IMR-90 (cell line): ENCODE results near the gene TENT5A. TPM values are rescaled to one million over a fixed set of nuclear protein-coding genes. Genes with fewer than 3 reads are reported as not detected.
"Not testable (repeated sequence)": the region's sequence is repeated elsewhere in the genome, so short reads cannot be mapped to it uniquely, and the experiment has no call there.

Source experiments
- ATAC-seq: fragments of 200-7000 bp; cut with Tn5 transposase; 2 replicates; pipeline ENCODE4 v1.9.1; 2020; ENCODE audit warnings: low read depth, mild to moderate bottlenecking, moderate library complexity
- BruUV-seq: library from RNA; stranded (reverse); fragments of 400-500 nt; replicated peaks from 2 replicates; lab custom pipeline; 2021; lab: Mats Ljungman, UMichigan
- CTCF ChIA-PET: fragments of 300-600 bp; formaldehyde crosslinking; extraction: SDS; loops from one replicate; lab custom pipeline; 2021; ENCODE audit warnings: antibody characterized with exemption; lab: Yijun Ruan, JAX
- POLR2A ChIA-PET: fragments of 300-600 bp; sonication (Branson Sonifier 250); formaldehyde crosslinking; loops from one replicate; lab custom pipeline; 2022; ENCODE audit warnings: antibody characterized with exemption; ENCODE audit not compliant: unreplicated experiment; lab: Charles Lee
- DNase-seq: peaks from one replicate; pipeline ENCODE4 v3.0.0; 2013
- H2AFZ ChIP-seq: replicated peaks from 2 replicates; pipeline ENCODE3; 2013; ENCODE audit warnings: low read length, mild to moderate bottlenecking; ENCODE audit not compliant: poor library complexity
- H2AK5ac ChIP-seq: 2 replicates; pipeline ENCODE4 v1.6.1; 2013; ENCODE audit warnings: low read depth, low read length, inconsistent platforms
- H2AK9ac ChIP-seq: replicated peaks from 2 replicates; pipeline ENCODE3; 2013; ENCODE audit warnings: mild to moderate bottlenecking, low read depth, low read length, moderate library complexity; ENCODE audit not compliant: poor library complexity
- H2BK120ac ChIP-seq: 2 replicates; pipeline ENCODE4 v1.6.1; 2013; ENCODE audit warnings: low read depth, low read length, inconsistent platforms
- H2BK15ac ChIP-seq: 3 replicates; pipeline ENCODE4 v1.6.1; 2013; ENCODE audit warnings: low read depth, low read length, inconsistent platforms
- H2BK20ac ChIP-seq: 2 replicates; pipeline ENCODE4 v1.6.1; 2013; ENCODE audit warnings: low read depth, mild to moderate bottlenecking, inconsistent platforms, low read length, moderate library complexity
- H2BK5ac ChIP-seq: 2 replicates; pipeline ENCODE4 v1.6.1; 2013; ENCODE audit warnings: mild to moderate bottlenecking, low read depth, low read length, inconsistent platforms; ENCODE audit not compliant: poor library complexity, severe bottlenecking
- H3K14ac ChIP-seq: replicated peaks from 2 replicates; pipeline ENCODE4 v1.6.1; 2013; ENCODE audit warnings: low read depth, low read length, inconsistent platforms
- H3K18ac ChIP-seq: 2 replicates; pipeline ENCODE4 v1.6.1; 2013; ENCODE audit warnings: low read depth, low read length, control low read depth
- H3K23ac ChIP-seq: 2 replicates; pipeline ENCODE4 v1.6.1; 2013; ENCODE audit warnings: low read depth, low read length, inconsistent platforms
- H3K27ac ChIP-seq: 2 replicates; pipeline ENCODE4 v1.5.1; 2013; ENCODE audit warnings: mild to moderate bottlenecking, control low read depth, low read length; ENCODE audit not compliant: insufficient read depth
- H3K27me3 ChIP-seq: 2 replicates; pipeline ENCODE4 v1.6.1; 2013; ENCODE audit warnings: low read length; ENCODE audit not compliant: control insufficient read depth, insufficient read depth
- H3K36me3 ChIP-seq: 2 replicates; pipeline ENCODE4 v1.6.1; 2013; ENCODE audit warnings: low read length, mixed read lengths; ENCODE audit not compliant: control insufficient read depth, insufficient read depth
- H3K4ac ChIP-seq: 2 replicates; pipeline ENCODE4 v1.6.1; 2013; ENCODE audit warnings: low read depth, low read length, inconsistent platforms
- H3K4me1 ChIP-seq: 2 replicates; pipeline ENCODE4 v1.6.1; 2013; ENCODE audit warnings: low read length, mixed read lengths; ENCODE audit not compliant: control insufficient read depth, insufficient read depth
- H3K4me2 ChIP-seq: 2 replicates; pipeline ENCODE4 v1.6.1; 2013; ENCODE audit warnings: low read depth, mild to moderate bottlenecking, control low read depth, low read length, moderate library complexity
- H3K4me3 ChIP-seq: 2 replicates; pipeline ENCODE4 v1.5.1; 2013; ENCODE audit warnings: low read depth, mild to moderate bottlenecking, control low read depth, low read length, moderate library complexity; ENCODE audit not compliant: insufficient read depth
- H3K56ac ChIP-seq: 2 replicates; pipeline ENCODE4 v1.6.1; 2013; ENCODE audit warnings: low read length, inconsistent platforms; ENCODE audit not compliant: insufficient read depth; ENCODE audit errors: extremely low read depth
- H3K79me1 ChIP-seq, 2 experiments: 2 replicates each; pipeline ENCODE4 v1.6.1; 2013; ENCODE audit warnings: low read length in 2 of 2, inconsistent platforms in 1 of 2, low read depth in 1 of 2
- H3K9ac ChIP-seq: 2 replicates; pipeline ENCODE4 v1.6.1; 2013; ENCODE audit warnings: low read depth, low read length, control low read depth
- H3K9me1 ChIP-seq: 2 replicates; pipeline ENCODE4 v1.6.1; 2013; ENCODE audit warnings: low read length, inconsistent platforms; ENCODE audit not compliant: insufficient read depth
- H3K9me3 ChIP-seq: 2 replicates; pipeline ENCODE4 v1.6.1; 2013; ENCODE audit warnings: low read length; ENCODE audit not compliant: control insufficient read depth, insufficient read depth
- H4K20me1 ChIP-seq: 2 replicates; pipeline ENCODE4 v1.6.1; 2013; ENCODE audit warnings: low read length, inconsistent platforms; ENCODE audit not compliant: insufficient read depth
- H4K5ac ChIP-seq: 2 replicates; pipeline ENCODE4 v1.6.1; 2013; ENCODE audit warnings: mild to moderate bottlenecking, low read depth, low read length, control low read depth
- H4K8ac ChIP-seq, 2 experiments: 2 replicates each; pipeline ENCODE4 v1.6.1; 2013; ENCODE audit warnings: low read depth in 2 of 2, low read length in 2 of 2, control low read depth in 1 of 2, inconsistent platforms in 1 of 2
- H4K91ac ChIP-seq: 2 replicates; pipeline ENCODE4 v1.6.1; 2013; ENCODE audit warnings: low read depth, low read length, inconsistent platforms; ENCODE audit not compliant: insufficient read depth
- RCOR1 ChIP-seq: IDR thresholded peaks from 2 replicates; pipeline ENCODE4 v1.6.1; 2012; ENCODE audit warnings: mild to moderate bottlenecking, low read length, improper control_type of control experiment; ENCODE audit not compliant: insufficient replicate concordance
- WGBS, 2 experiments: methylation state at CpG; one replicate each; pipeline versions ENCODE4 v1.1.5 to v1.1.7; 2013; ENCODE audit warnings: missing lambda C conversion rate in 2 of 2; ENCODE audit not compliant: insufficient read length in 1 of 2; ENCODE audit errors: extremely low coverage in 2 of 2; 5-methylcytosine and 5-hydroxymethylcytosine counted together
- dilution Hi-C: fragments of 300-500 bp; cut with HindIII; formaldehyde crosslinking; loops from one replicate; pipeline ENCODE4 v1.14.3; 2018; ENCODE audit warnings: low sequenced_read_pairs; ENCODE audit not compliant: unreplicated experiment
- in situ Hi-C: fragments of 300-500 bp; cut with MboI; formaldehyde crosslinking; loops from 3 replicates; pipeline ENCODE4 v1.14.3; 2019; ENCODE audit warnings: low sequenced_read_pairs, inconsistent platforms, mixed read lengths
- intact Hi-C: fragments of 100-400 bp; cut with micrococcal nuclease; formaldehyde crosslinking; loops from 2 replicates; pipeline ENCODE4 v1.10.0; 2022
- polyA plus RNA-seq, 3 experiments: library from polyadenylated mRNA; depleted of rRNA; stranded (reverse); fragments of >200 nt; gene quantifications; 2 replicates each; pipeline ENCODE4 v1.2.3, GENCODE V29; 2012; ENCODE audit warnings: low replicate concordance in 1 of 3
- total RNA-seq: library from RNA; depleted of rRNA; stranded (reverse); fragments of >200 nt; gene quantifications from 2 replicates; pipeline ENCODE4 v1.2.3, GENCODE V29; 2012

TENT5A gene
- total and polyA plus RNA-seq, 2 of the 4 experiments (the other 2 are of a cell fraction): 3.5 to 10.8 TPM

DNA sequence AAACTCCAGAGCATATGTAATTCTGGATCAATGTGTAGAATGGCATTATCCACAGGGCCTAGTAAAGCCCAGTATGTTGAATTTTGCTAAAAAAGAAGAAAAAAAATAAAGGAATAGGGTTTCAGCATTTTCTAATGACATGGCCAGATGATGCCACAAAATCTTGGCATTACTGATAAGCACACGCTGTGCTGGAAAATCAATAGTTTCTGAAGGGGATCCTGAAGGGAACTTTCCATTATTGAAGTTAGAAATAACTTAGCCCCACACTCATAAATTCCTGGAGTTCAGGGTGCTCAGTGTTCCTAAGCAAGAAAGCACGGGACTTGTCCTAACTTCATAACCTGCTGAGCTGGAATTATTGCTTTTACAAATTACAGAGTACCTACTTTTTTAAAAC is 10.8 kb downstream of the TENT5A start:
- ATAC-seq (no peak), DNase-seq (no peak)
- Histone ChIP-seq H3K18ac (no peak overlapping the region), H2BK15ac (no peak overlapping the region), H2AK5ac (no peak overlapping the region), H2AFZ (no peak overlapping the region), H4K20me1 (peaks cover 3% of the 10 kb centered on the region; the same call in 1 of the 2 replicates), H3K36me3 (peaks cover 8% of the 10 kb centered on the region), H3K4me3 (no peak overlapping the region), H3K9ac (no peak overlapping the region), H3K4me1 (peaks cover 2% of the 10 kb centered on the region; the same call in 1 of the 2 replicates), H3K27ac (no peak overlapping the region), H3K9me3 (no peaks in the 10 kb centered on the region), H3K27me3 (no peaks in the 10 kb centered on the region), H3K9me1 (0 out of 2 replicates have a peak, but pooled peaks cover 3% of the 10 kb centered on the region), H3K4me2 (no peak overlapping the region), H2BK120ac (no peak overlapping the region), H3K23ac (no peak overlapping the region), H2BK5ac (no peak overlapping the region), H3K4ac (no peak overlapping the region), H2AK9ac (no peak overlapping the region), H4K8ac (no peak overlapping the region), H4K5ac (no peak overlapping the region), H2BK20ac (no peak overlapping the region), H3K56ac (no peak overlapping the region), H3K14ac (no peak overlapping the region), H4K91ac (no peak overlapping the region), H3K79me1 (peaks cover 5 to 24% of the 10 kb centered on the region in 2 experiments; a peak in 3 of 4 replicates)
- ChIA-PET POLR2A (no interaction called here), CTCF (no interaction called here)
- intact Hi-C loops (no loop called here), dilution Hi-C loops (no loop called here), in situ Hi-C loops (no loop called here)
- no CpG with 5 or more reads among the region's 2 CpGs for WGBS, 2 experiments
- no peak for TF ChIP-seq RCOR1
- BruUV-seq: no TSS peak

DNA sequence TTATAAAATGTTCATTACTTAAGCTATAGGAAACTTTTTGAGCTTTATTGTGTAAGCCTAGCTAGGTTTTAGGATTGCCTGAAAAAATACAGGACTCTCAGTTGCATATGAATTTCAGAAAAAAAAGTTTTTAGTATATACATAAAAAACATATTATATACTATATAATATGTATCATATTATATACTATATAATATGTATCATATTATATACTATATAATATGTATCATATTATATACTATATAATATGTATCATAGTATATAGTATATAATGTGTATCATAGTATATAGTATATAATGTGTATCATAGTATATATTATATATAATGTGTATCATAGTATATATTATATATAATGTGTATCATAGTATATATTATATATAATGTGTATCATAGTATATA is 11.9 kb downstream of the TENT5A start:
- POLR2A ChIA-PET, H3K4me2 ChIP-seq, H3K56ac ChIP-seq, H3K18ac ChIP-seq, dilution Hi-C loops, H3K27ac ChIP-seq, H2BK120ac ChIP-seq, H2BK15ac ChIP-seq, H2BK5ac ChIP-seq, H2AK5ac ChIP-seq, H3K9me3 ChIP-seq, DNase-seq, H2BK20ac ChIP-seq, H2AK9ac ChIP-seq, intact Hi-C loops, CTCF ChIA-PET, H3K9me1 ChIP-seq, H3K14ac ChIP-seq, H3K4me3 ChIP-seq, ATAC-seq, H4K5ac ChIP-seq, H3K27me3 ChIP-seq, H3K4me1 ChIP-seq, H3K9ac ChIP-seq, H3K36me3 ChIP-seq, H2AFZ ChIP-seq, H3K4ac ChIP-seq, H4K20me1 ChIP-seq, H4K91ac ChIP-seq, BruUV-seq, in situ Hi-C loops, H4K8ac ChIP-seq, H3K23ac ChIP-seq: not testable (repeated sequence)
- H3K79me1 ChIP-seq: peaks cover 0 to 15% of the 10 kb centered on the region in 2 experiments; a peak in 3 of 4 replicates
